Panc1 (cell line): ENCODE data around the gene RIPOR2.

Experiments used
- CTCF ChIP-seq: fragments of 450-650 bp; IDR thresholded peaks from 2 replicates; pipeline ENCODE4 v1.5.1; 2017; ENCODE audit warnings: mild to moderate bottlenecking
- SIN3A ChIP-seq: IDR thresholded peaks from 2 replicates; pipeline ENCODE4 v1.6.1; 2012; ENCODE audit warnings: low read depth, mild to moderate bottlenecking, low read length, moderate library complexity, borderline replicate concordance; ENCODE audit not compliant: insufficient read depth
- TCF7L2 ChIP-seq: IDR thresholded peaks from 2 replicates; pipeline ENCODE4 v1.6.1; 2011; ENCODE audit warnings: mild to moderate bottlenecking, low read depth, low read length, inconsistent platforms
- TF ChIP-seq, protein P1 (sequence below), 2 experiments: IDR thresholded peaks; 2 replicates each; pipeline ENCODE4 v1.6.1; 2011 to 2012; ENCODE audit warnings: low read depth in 2 of 2, control low read depth in 1 of 2, low read length in 1 of 2, mild to moderate bottlenecking in 1 of 2, moderate library complexity in 1 of 2; ENCODE audit not compliant: insufficient read depth in 1 of 2

- TF ChIP-seq TCF7L2 (no peak), CTCF (no peak), SIN3A (no peak)
- TF ChIP-seq, protein P1, sequence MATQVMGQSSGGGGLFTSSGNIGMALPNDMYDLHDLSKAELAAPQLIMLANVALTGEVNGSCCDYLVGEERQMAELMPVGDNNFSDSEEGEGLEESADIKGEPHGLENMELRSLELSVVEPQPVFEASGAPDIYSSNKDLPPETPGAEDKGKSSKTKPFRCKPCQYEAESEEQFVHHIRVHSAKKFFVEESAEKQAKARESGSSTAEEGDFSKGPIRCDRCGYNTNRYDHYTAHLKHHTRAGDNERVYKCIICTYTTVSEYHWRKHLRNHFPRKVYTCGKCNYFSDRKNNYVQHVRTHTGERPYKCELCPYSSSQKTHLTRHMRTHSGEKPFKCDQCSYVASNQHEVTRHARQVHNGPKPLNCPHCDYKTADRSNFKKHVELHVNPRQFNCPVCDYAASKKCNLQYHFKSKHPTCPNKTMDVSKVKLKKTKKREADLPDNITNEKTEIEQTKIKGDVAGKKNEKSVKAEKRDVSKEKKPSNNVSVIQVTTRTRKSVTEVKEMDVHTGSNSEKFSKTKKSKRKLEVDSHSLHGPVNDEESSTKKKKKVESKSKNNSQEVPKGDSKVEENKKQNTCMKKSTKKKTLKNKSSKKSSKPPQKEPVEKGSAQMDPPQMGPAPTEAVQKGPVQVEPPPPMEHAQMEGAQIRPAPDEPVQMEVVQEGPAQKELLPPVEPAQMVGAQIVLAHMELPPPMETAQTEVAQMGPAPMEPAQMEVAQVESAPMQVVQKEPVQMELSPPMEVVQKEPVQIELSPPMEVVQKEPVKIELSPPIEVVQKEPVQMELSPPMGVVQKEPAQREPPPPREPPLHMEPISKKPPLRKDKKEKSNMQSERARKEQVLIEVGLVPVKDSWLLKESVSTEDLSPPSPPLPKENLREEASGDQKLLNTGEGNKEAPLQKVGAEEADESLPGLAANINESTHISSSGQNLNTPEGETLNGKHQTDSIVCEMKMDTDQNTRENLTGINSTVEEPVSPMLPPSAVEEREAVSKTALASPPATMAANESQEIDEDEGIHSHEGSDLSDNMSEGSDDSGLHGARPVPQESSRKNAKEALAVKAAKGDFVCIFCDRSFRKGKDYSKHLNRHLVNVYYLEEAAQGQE (IDR thresholded peaks at IDR 0.05; ENCODE audit: insufficient read depth in 1 of 2, low read depth in 2 of 2, low read length in 1 of 2): no peak
These were observed 52.1 kb downstream of the RIPOR2 start for GRCh38 chr6:24883618-24884017.
